Fibroblast of villous mesenchyme (primary cell): Measurements from ENCODE around the gene ENTR1. TPM values are rescaled to one million over a fixed set of nuclear protein-coding genes. Genes with fewer than 3 reads are reported as not detected.
A peak's percentile ranks its signal among the peaks of the same experiment; 100 is the strongest.

Experiments
- DNase-seq: peaks from one replicate; pipeline ENCODE4 v3.0.0-alpha.2; 2010; ENCODE audit warnings: low read depth
- H3K4me3 ChIP-seq: 2 replicates; pipeline ENCODE4 v1.5.1; 2011; ENCODE audit warnings: low read depth, mild to moderate bottlenecking, low read length
- CTCF ChIP-seq: IDR thresholded peaks from 2 replicates; pipeline ENCODE4 v1.5.1; 2012; ENCODE audit warnings: low read depth, mild to moderate bottlenecking, low read length; ENCODE audit not compliant: insufficient read depth
- total RNA-seq: library from RNA; depleted of rRNA; stranded (reverse); fragments of >200 nt; gene quantifications from 2 replicates; pipeline ENCODE4 v1.2.3, GENCODE V29; 2012

Gene ENTR1
- total RNA-seq, 1 donor = 34.5 TPM

GRCh38 chr9:136402067-136402466 lies 8.3 kb downstream of the ENTR1 start:
- no peak for DNase-seq
- no peak for TF ChIP-seq CTCF
- H3K4me3 ChIP-seq = no peak overlapping the region

- H3K4me3 ChIP-seq = no peak overlapping the region
- no peak for DNase-seq
- no peak for TF ChIP-seq CTCF
These were observed 9.1 kb downstream of the ENTR1 start for GRCh38 chr9:136401173-136401922.

GRCh38 chr9:136400038-136400834 lies 10.2 kb downstream of the ENTR1 start, which contains the start of gene SNAPC4:
Gene SNAPC4 (minus strand): TSS chr9:136400170. CDS start chr9:136398428, 1,742 bp downstream.
- H3K4me3 ChIP-seq = peak within 1 kb of the TSS; percentile 74
- DNase-seq = peak; percentile 79
- peak; percentile 75 for TF ChIP-seq CTCF

- peak; percentile 10 for DNase-seq
- peak overlapping the region; percentile 74 for H3K4me3 ChIP-seq
- TF ChIP-seq CTCF = no peak
These were observed 11.0 kb downstream of the ENTR1 start for GRCh38 chr9:136399176-136400037.

GRCh38 chr9:136398286-136398685 lies 12.1 kb downstream of the ENTR1 start:
- TF ChIP-seq CTCF = no peak
- H3K4me3 ChIP-seq = no peak overlapping the region
- no peak for DNase-seq

GRCh38 chr9:136397643-136398042 lies 12.8 kb downstream of the ENTR1 start:
- H3K4me3 ChIP-seq = no peak overlapping the region
- no peak for DNase-seq
- no peak for TF ChIP-seq CTCF
